A673 (cell line): Measurements from ENCODE around the gene CLSTN1. TPM values are rescaled to one million over a fixed set of nuclear protein-coding genes. Genes with fewer than 3 reads are reported as not detected.

Experiments used
- BruUV-seq: library from RNA; stranded (reverse); fragments of 400-500 nt; replicated peaks from 2 replicates; lab custom pipeline; 2021; lab: Mats Ljungman, UMichigan
- CTCF ChIA-PET: fragments of 300-600 bp; sonication (Branson Sonifier 250); formaldehyde crosslinking; loops from one replicate; lab custom pipeline; 2022; ENCODE audit warnings: antibody characterized with exemption; lab: Charles Lee
- POLR2A ChIA-PET: fragments of 300-600 bp; sonication (Branson Sonifier 250); formaldehyde crosslinking; loops from one replicate; lab custom pipeline; 2022; ENCODE audit warnings: antibody characterized with exemption; ENCODE audit not compliant: low non-redundant PET; lab: Charles Lee
- DNase-seq: peaks from one replicate; pipeline ENCODE4 v3.0.0-alpha.2; 2015; ENCODE audit warnings: low spot score
- H3K27ac ChIP-seq: fragments of 200-600 bp; sonication (generic); 2 replicates; pipeline ENCODE4 v1.5.1; 2016; ENCODE audit warnings: mixed run types, low read depth, mild to moderate bottlenecking, mixed read lengths, antibody characterized with exemption, low read length; ENCODE audit not compliant: poor library complexity, severe bottlenecking
- H3K27me3 ChIP-seq: fragments of 200-600 bp; sonication (generic); replicated peaks from 2 replicates; pipeline ENCODE4 v1.6.1; 2017; ENCODE audit warnings: mixed run types, low read depth, mild to moderate bottlenecking, mixed read lengths, antibody characterized with exemption, low read length; ENCODE audit not compliant: insufficient read depth, poor library complexity
- H3K36me3 ChIP-seq: fragments of 200-600 bp; sonication (generic); 2 replicates; pipeline ENCODE4 v1.6.1; 2016; ENCODE audit warnings: mixed run types, mild to moderate bottlenecking, mixed read lengths, antibody characterized with exemption, low read length; ENCODE audit not compliant: insufficient read depth, poor library complexity, severe bottlenecking
- H3K4me1 ChIP-seq: fragments of 200-600 bp; sonication (generic); 2 replicates; pipeline ENCODE4 v1.6.1; 2017; ENCODE audit warnings: mixed run types, mild to moderate bottlenecking, mixed read lengths, antibody characterized with exemption, low read length; ENCODE audit not compliant: insufficient read depth, poor library complexity, severe bottlenecking
- H3K4me3 ChIP-seq: fragments of 200-600 bp; sonication (generic); 2 replicates; pipeline ENCODE4 v1.5.1; 2016; ENCODE audit warnings: low read depth, mixed run types, mild to moderate bottlenecking, mixed read lengths, low read length; ENCODE audit not compliant: poor library complexity, severe bottlenecking
- H3K9me3 ChIP-seq: fragments of 200-600 bp; sonication (generic); 2 replicates; pipeline ENCODE4 v1.6.1; 2016; ENCODE audit warnings: mixed run types, low read depth, mild to moderate bottlenecking, mixed read lengths, antibody characterized with exemption, low read length; ENCODE audit not compliant: poor library complexity, severe bottlenecking
- EZH2 ChIP-seq: fragments of 200-600 bp; sonication (generic); IDR thresholded peaks from 2 replicates; pipeline ENCODE4 v1.6.1; 2017; ENCODE audit warnings: borderline replicate concordance, low read depth, mild to moderate bottlenecking, mixed read lengths, antibody characterized with exemption, low read length; ENCODE audit not compliant: poor library complexity, severe bottlenecking
- intact Hi-C: fragments of 100-400 bp; cut with micrococcal nuclease; formaldehyde crosslinking; loops from one replicate; pipeline ENCODE4 v1.10.0; 2022; ENCODE audit not compliant: unreplicated experiment
- total RNA-seq: library from RNA; stranded (reverse); gene quantifications from 2 replicates; pipeline ENCODE4 v1.2.3, GENCODE V29; 2021
- TF ChIP-seq, protein P1 (sequence below): fragments of 300-800, 200-600 bp; sonication (generic); conservative IDR thresholded peaks from 2 replicates; pipeline ENCODE4 v1.5.1; 2017; ENCODE audit warnings: low read depth, mild to moderate bottlenecking, antibody characterized with exemption, low read length, moderate library complexity, mixed read lengths

CLSTN1 gene
- total RNA-seq, 1 experiment from 2014 or later, result 77.4 TPM

DNA sequence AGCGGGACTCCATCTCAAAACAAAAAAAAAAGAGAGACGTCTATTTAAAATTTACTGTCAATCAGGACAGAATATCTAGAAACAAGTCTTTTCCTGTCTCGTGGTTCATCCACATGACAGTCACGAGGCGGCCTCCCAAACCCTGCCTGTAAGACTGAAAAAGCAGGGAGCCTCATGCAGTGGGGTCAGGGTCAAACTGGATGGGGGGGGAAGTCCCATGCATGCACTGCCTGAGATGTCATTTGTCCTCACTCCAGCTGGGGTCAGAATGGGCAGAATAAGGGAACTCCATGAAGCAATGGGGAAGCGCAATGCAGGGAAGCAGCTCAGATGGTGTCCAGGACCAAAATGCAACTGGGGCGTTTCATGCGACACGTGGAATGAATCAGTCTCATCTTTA, 86.7 kb downstream of the CLSTN1 start:
- Histone ChIP-seq H3K27ac (no peak overlapping the region), H3K4me1 (no peaks in the 10 kb centered on the region), H3K4me3 (no peak overlapping the region), H3K36me3 (peaks cover 69% of the 10 kb centered on the region), H3K27me3 (no peaks in the 10 kb centered on the region), H3K9me3 (no peaks in the 10 kb centered on the region)
- POLR2A ChIA-PET, result no interaction called here
- intact Hi-C loops, result no loop called here
- DNase-seq, result no peak
- TF ChIP-seq EZH2, result no peak
- TF ChIP-seq, protein P1, sequence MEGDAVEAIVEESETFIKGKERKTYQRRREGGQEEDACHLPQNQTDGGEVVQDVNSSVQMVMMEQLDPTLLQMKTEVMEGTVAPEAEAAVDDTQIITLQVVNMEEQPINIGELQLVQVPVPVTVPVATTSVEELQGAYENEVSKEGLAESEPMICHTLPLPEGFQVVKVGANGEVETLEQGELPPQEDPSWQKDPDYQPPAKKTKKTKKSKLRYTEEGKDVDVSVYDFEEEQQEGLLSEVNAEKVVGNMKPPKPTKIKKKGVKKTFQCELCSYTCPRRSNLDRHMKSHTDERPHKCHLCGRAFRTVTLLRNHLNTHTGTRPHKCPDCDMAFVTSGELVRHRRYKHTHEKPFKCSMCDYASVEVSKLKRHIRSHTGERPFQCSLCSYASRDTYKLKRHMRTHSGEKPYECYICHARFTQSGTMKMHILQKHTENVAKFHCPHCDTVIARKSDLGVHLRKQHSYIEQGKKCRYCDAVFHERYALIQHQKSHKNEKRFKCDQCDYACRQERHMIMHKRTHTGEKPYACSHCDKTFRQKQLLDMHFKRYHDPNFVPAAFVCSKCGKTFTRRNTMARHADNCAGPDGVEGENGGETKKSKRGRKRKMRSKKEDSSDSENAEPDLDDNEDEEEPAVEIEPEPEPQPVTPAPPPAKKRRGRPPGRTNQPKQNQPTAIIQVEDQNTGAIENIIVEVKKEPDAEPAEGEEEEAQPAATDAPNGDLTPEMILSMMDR, result no peak
- BruUV-seq, result no TSS peak
- CTCF ChIA-PET, result no interaction called here

DNA sequence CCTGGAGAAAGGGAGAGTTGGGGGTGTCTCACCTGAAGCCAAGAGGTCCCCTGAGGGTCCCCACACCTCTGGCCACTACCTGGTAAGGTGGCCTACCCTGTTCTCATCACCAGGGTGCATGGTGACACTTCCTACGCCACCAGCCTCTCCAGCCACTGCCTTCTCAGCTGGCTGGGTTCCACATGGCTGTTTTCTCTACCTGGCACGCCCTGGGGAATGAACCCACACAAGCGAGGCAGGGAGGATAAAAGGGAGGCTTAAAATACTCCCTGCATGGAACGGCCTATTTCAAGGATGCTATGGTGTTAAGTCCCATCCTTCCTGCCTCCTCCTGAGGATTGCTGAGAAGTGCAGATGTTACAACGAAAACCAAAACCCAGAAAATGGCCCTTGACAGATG, 87.5 kb downstream of the CLSTN1 start:
- TF ChIP-seq EZH2, result no peak
- TF ChIP-seq, protein P1, result no peak
- ChIA-PET POLR2A (no interaction called here), CTCF (no interaction called here)
- H3K27ac ChIP-seq, result no peak overlapping the region
- no peaks in the 10 kb centered on the region for H3K4me1 ChIP-seq
- no peak for DNase-seq
- H3K27me3 ChIP-seq, result no peaks in the 10 kb centered on the region
- no TSS peak for BruUV-seq
- H3K4me3 ChIP-seq, result no peak overlapping the region
- peaks cover 70% of the 10 kb centered on the region for H3K36me3 ChIP-seq
- intact Hi-C loops, result no loop called here
- no peaks in the 10 kb centered on the region for H3K9me3 ChIP-seq

DNA sequence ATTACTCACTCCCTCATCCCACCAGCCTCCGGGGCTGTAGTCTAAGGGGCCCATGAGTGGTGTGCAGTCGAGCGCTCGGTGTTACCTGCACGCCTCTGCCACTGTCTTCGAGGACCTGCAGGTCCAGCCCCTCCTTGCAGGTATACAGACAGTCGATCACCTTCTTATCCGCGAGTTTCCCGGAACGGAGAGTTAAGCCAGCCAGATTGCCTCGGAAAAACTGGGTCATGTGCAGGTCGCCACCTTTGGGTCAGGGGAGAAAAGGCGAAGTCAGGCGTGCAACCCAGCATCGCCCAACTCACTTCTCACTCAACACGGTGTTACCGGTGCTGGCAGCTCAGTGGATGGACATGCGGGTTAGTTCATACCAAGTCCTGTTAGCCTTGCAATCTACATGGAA, 88.0 kb downstream of the CLSTN1 start:
- Histone ChIP-seq H3K36me3 (peaks cover 70% of the 10 kb centered on the region), H3K4me1 (no peaks in the 10 kb centered on the region), H3K27ac (no peak overlapping the region), H3K4me3 (no peak overlapping the region), H3K27me3 (no peaks in the 10 kb centered on the region), H3K9me3 (no peaks in the 10 kb centered on the region)
- intact Hi-C loops, result no loop called here
- ChIA-PET CTCF (no interaction called here), POLR2A (no interaction called here)
- TF ChIP-seq, protein P1, result no peak
- TF ChIP-seq EZH2, result no peak
- BruUV-seq, result no TSS peak
- DNase-seq, result no peak
